T follicular helper cell (primary cell): ENCODE results near the gene ARHGEF4.

Experiments used
- DNase-seq: peaks from one replicate; pipeline ENCODE4 v3.0.0-alpha.2; 2020; ENCODE audit warnings: low read depth

The ARHGEF4 gene

DNA sequence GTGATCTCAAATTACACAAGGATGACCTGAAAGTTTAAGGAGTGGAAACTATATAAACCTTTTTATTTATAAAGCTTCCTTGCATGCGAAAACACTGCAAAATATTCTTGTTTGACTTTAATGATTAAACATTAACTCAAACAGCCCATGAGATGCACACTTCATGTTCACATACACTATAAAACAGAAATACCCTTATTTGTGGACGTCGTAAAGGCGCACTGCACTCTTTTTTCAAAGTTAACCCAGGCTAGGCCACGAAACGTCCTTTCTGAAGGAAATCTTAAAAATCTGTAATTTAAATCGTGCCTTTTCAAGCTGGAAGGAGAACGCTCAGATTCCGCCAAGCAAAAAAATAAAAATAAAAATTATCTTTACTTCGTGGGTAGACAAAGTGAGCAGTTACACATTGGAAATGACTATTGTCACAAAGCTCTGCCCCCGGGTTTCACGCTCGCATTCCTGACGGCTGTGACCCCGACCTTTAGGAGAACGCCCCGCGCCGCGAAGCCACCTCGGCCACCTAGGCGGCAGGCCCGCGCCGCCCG lies 255.8 kb downstream of the ARHGEF4 start:
- no peak for DNase-seq

DNA sequence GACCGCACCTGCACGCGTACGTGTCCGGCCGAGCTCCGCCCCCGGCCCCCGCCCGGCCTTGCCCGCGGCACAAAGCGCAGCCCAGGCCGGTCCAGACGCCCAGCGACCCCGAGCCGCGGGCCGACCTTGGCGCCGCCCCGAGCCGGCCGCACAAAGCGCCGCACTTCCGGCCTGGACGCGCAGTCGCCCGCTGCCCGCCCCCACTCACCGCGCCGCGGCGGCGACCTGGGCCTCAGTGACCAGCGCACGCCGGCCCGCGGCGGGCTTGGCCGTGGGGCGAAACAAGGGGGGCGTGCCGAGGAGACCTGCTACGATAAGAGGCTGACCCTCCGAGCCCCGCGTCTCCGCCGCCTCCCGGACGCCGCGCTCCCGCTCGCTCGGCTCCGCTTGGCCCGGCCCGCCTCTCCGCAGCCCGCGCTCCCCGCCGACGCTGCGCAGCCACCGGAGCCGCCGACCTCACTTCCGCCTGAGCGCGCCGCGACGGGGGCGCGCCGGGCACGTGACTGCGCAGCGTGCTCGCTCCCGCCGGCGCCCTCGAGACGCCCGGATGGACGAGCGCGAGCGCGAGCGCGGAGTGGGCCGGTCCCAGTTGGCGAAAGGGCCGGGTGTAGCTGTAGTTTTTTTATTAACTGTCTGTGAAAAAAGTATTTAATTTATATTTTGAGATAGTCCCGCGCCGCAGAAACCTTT lies 256.4 kb downstream of the ARHGEF4 start, which contains the start of gene FAM168B:
Gene FAM168B, minus strand, starts transcription at position 455 of the 690 bp plus-strand sequence. CDS start 10,814 bp downstream, outside the sequence.
- peak; percentile 82 for DNase-seq

GRCh38 chr2:131093696-131094462 lies 257.2 kb downstream of the ARHGEF4 start:
- no peak for DNase-seq

- no peak for DNase-seq
Measured at GRCh38 chr2:131094463-131095281, 258.0 kb downstream of the ARHGEF4 start.
